Upper lobe of right lung (tissue), 1 donor: ENCODE measurements around the gene ENO1. TPM values are rescaled to one million over a fixed set of nuclear protein-coding genes. Genes with fewer than 3 reads are reported as not detected.

Source experiments
- ATAC-seq: fragments of 200-7000 bp; cut with Tn5 transposase; one replicate; pipeline ENCODE4 v1.9.1; 2020; ENCODE audit warnings: mild to moderate bottlenecking, moderate library complexity
- DNase-seq: peaks from one replicate; pipeline ENCODE4 v3.0.0-alpha.2; 2020
- H3K27ac ChIP-seq: fragments of 200-600 bp; one replicate; pipeline ENCODE4 v1.8.0; 2022
- H3K27me3 ChIP-seq: fragments of 200-600 bp; one replicate; pipeline ENCODE4 v1.8.0; 2022; ENCODE audit warnings: mild to moderate bottlenecking
- H3K36me3 ChIP-seq: fragments of 200-600 bp; one replicate; pipeline ENCODE4 v1.8.0; 2022
- H3K4me1 ChIP-seq: fragments of 200-600 bp; one replicate; pipeline ENCODE4 v1.8.0; 2022
- H3K4me3 ChIP-seq: fragments of 200-600 bp; one replicate; pipeline ENCODE4 v1.8.0; 2022; ENCODE audit warnings: mild to moderate bottlenecking
- H3K9me3 ChIP-seq: fragments of 200-600 bp; one replicate; pipeline ENCODE4 v1.8.0; 2022
- CTCF ChIP-seq: fragments of 200-600 bp; IDR thresholded peaks from one replicate; pipeline ENCODE4 v1.8.0; 2022; ENCODE audit warnings: antibody characterized with exemption
- intact Hi-C: fragments of 100-400 bp; cut with DNase I; formaldehyde crosslinking; loops from one replicate; pipeline ENCODE4 v1.11.0; 2022
- total RNA-seq: library from RNA; stranded (reverse); fragmentation: NEBNext Ultra II Directional; extraction: Animal tissue kit (Norgen Biotek cat#: 25700); gene quantifications from one replicate; pipeline ENCODE4 v1.2.1, GENCODE V29; 2021
- donor health status: DM: no; HTN: yes; CAD: no; lungs with severe emphysema.

ENO1 gene
- total RNA-seq, 1 donor from 2014 or later, result 640 TPM

- no peaks in the 10 kb centered on the region for H3K27me3 ChIP-seq
- H3K9me3 ChIP-seq, result no peaks in the 10 kb centered on the region
- no peaks in the 10 kb centered on the region for H3K4me1 ChIP-seq
- no peak for TF ChIP-seq CTCF
- H3K27ac ChIP-seq, result no peak overlapping the region
- intact Hi-C loops, result no loop called here
- DNase-seq, result no peak
- no peak for ATAC-seq
- no peak overlapping the region for H3K4me3 ChIP-seq
- no peaks in the 10 kb centered on the region for H3K36me3 ChIP-seq
Observed at GRCh38 chr1:8910331-8910730, 31.8 kb upstream of the ENO1 start.

- DNase-seq, result no peak
- ATAC-seq, result no peak
- H3K27ac ChIP-seq, result no peak overlapping the region
Observed at GRCh38 chr1:8908388-8909151, 30.1 kb upstream of the ENO1 start.

GRCh38 chr1:8905582-8906191 is 27.2 kb upstream of the ENO1 start:
- no peak for ATAC-seq
- no peak for DNase-seq
- no peaks in the 10 kb centered on the region for H3K9me3 ChIP-seq
- no peaks in the 10 kb centered on the region for H3K27me3 ChIP-seq
- H3K4me3 ChIP-seq, result no peak overlapping the region
- no peaks in the 10 kb centered on the region for H3K36me3 ChIP-seq
- TF ChIP-seq CTCF, result no peak
- H3K27ac ChIP-seq, result no peak overlapping the region
- peaks cover 7% of the 10 kb centered on the region for H3K4me1 ChIP-seq
- intact Hi-C loops, result no loop called here

More at GRCh38 chr1:8908388-8909151, 30.1 kb upstream of the ENO1 start:
- H3K27me3 ChIP-seq, result no peaks in the 10 kb centered on the region
- no peaks in the 10 kb centered on the region for H3K36me3 ChIP-seq
- peaks cover 7% of the 10 kb centered on the region for H3K4me1 ChIP-seq
- intact Hi-C loops, result no loop called here
- no peak overlapping the region for H3K4me3 ChIP-seq
- no peaks in the 10 kb centered on the region for H3K9me3 ChIP-seq
- TF ChIP-seq CTCF, result no peak

GRCh38 chr1:8903908-8904650 is 25.6 kb upstream of the ENO1 start:
- H3K27me3 ChIP-seq, result no peaks in the 10 kb centered on the region
- DNase-seq, result no peak
- H3K36me3 ChIP-seq, result no peaks in the 10 kb centered on the region
- TF ChIP-seq CTCF, result no peak
- intact Hi-C loops, result no loop called here
- no peak overlapping the region for H3K4me3 ChIP-seq
- peaks cover 7% of the 10 kb centered on the region for H3K4me1 ChIP-seq
- ATAC-seq, result peak; percentile 88
- no peaks in the 10 kb centered on the region for H3K9me3 ChIP-seq
- no peak overlapping the region for H3K27ac ChIP-seq

- Histone ChIP-seq H3K36me3 (no peaks in the 10 kb centered on the region), H3K27me3 (no peaks in the 10 kb centered on the region), H3K9me3 (no peaks in the 10 kb centered on the region), H3K4me3 (no peak overlapping the region), H3K27ac (peak overlapping the region; percentile 24), H3K4me1 (peaks cover 7% of the 10 kb centered on the region)
- intact Hi-C loops, result no loop called here
- no peak for DNase-seq
- no peak for ATAC-seq
- TF ChIP-seq CTCF, result no peak
Observed at GRCh38 chr1:8903410-8903809, 24.9 kb upstream of the ENO1 start.
